Measurements from ENCODE around the gene TWF2.

TWF2 gene

DNA sequence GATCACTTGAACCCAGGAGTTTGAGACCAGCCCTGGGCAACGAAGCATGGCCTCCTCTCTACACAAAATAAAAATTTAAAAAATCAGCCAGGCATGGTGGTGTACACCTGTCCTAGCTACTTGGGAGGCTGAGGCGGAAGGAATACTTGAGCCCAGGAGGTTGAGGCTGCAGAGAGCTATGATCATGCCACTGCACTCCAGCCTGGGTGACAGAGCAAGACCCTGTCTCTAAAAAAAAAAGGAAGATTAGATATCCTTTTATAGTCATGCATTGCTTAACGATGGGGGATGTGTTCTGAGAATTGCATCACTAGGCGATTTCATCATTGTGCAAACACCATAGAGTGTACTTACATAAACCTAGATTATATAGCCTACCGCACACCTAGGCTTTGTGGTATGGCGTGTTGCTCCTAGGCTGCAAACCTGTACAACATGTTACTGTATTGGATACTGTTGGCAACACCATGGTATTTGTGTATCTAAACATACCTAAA is 28.4 kb downstream of the TWF2 start:
- in situ Hi-C loops (cut with HindIII; ENCODE audit: low sequenced_read_pairs) = no loop called here

GRCh38 chr3:52210037-52210436 is 28.9 kb downstream of the TWF2 start:
- in situ Hi-C loops (cut with HindIII; ENCODE audit: low sequenced_read_pairs) = no loop called here

GRCh38 chr3:52208556-52208955 is 30.4 kb downstream of the TWF2 start:
- in situ Hi-C loops (cut with HindIII; ENCODE audit: low sequenced_read_pairs) = no loop called here

- in situ Hi-C loops (cut with HindIII; ENCODE audit: low sequenced_read_pairs) = no loop called here
Observed at GRCh38 chr3:52205727-52206372, 33.1 kb downstream of the TWF2 start.

DNA sequence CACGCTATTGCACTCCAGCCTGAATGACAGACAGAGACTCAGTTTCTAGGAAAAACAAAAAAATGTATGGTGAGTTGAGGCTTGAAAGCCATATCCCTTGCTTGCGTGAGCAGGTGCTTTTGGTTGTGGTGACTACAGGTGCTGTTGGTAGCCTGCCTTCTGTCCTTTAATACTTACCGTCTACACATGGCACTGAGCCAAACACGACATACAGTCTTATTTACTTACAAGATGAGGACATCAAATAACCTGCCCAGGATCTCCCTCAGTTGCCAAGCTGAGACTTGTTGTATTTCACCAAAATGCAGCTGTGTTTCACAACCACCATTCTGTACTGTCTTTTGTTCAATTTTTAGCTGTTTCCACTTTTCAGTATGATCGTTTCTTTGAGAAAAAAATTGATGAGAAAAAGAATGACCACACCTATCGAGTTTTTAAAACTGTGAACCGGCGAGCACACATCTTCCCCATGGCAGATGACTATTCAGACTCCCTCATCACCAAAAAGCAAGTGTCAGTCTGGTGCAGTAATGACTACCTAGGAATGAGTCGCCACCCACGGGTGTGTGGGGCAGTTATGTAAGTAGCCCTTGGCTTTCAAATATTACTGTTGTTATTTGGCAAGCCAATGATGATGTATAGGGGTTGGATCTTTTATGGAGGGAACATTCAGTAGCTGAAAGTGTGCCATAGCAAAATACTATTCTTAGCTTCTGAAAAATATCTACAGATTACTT is 34.5 kb downstream of the TWF2 start:
- in situ Hi-C loops (cut with HindIII; ENCODE audit: low sequenced_read_pairs) = loop anchor here (5.0 kb wide), 2 partner anchors 57 to 97 kb away; no protein-coding TSS in a partner anchor

- in situ Hi-C loops (cut with HindIII; ENCODE audit: low sequenced_read_pairs) = loop anchor here (5.0 kb wide), 2 partner anchors 56 to 96 kb away; no protein-coding TSS in a partner anchor
Observed at GRCh38 chr3:52203701-52204100, 35.3 kb downstream of the TWF2 start.

DNA sequence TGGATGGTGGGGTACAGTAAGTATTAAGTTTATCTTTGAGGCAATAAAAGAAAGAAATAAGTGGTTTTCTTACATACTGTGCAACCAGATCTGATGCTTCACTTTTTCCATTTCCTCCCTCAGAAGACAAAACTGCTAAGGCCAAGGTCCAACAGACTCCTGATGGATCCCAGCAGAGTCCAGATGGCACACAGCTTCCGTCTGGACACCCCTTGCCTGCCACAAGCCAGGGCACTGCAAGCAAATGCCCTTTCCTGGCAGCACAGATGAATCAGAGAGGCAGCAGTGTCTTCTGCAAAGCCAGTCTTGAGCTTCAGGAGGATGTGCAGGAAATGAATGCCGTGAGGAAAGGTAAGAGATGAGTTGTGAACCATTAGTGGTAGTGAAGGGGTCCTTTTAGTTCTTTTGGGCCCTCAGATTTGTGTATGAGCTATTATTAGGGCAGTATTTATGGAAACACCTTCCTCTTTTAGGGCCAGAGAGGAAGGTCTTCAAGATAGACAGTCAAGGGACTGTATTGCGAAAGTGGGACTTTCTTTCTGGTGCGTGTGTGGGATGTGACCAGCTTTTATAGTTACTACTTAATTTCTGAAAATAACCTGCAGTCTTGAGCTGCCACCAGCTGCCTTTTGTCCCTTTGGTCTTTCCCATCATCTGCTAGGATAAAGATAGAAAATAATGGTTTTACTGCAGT is 36.4 kb downstream of the TWF2 start:
- in situ Hi-C loops (cut with HindIII; ENCODE audit: low sequenced_read_pairs) = loop anchor here (5.0 kb wide), 2 partner anchors 55 to 95 kb away; no protein-coding TSS in a partner anchor

DNA sequence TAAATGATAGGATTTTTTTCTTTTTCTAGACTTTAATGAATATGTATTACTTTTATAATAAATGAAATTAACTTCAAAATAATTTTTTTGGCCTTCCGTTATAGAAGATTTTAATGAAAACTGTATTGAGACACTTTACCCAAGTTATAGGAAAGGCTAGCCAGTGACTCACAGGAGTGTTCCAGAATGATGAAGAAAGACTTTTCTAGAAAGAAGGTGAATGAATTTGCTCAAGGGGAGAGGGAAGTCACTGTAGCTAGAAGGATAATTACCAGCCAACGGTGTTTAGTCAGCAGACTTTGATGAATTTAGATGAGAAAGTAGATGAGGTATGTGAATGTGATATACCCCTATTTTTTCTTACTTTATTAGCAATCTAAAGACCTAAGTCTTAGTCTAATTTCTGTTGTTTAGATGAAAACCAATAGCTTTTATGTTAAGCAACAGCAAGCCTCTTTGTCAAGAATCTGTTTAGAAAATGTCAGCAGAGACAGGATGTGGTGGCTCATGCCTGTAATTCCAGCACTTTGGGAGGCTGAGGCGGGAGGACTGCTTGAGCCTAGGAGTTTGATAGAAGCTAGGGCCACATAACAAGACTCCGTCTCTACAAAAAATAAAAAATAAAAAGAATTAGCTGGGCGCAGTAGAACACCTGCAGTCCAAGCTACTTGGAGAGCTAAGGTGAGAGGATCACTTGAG is 37.8 kb downstream of the TWF2 start:
- in situ Hi-C loops (cut with HindIII; ENCODE audit: low sequenced_read_pairs) = loop anchor here (5.0 kb wide), 2 partner anchors 54 to 94 kb away; no protein-coding TSS in a partner anchor

GRCh38 chr3:52198643-52199608 is 40.0 kb downstream of the TWF2 start:
- in situ Hi-C loops (cut with HindIII; ENCODE audit: low sequenced_read_pairs) = no loop called here

DNA sequence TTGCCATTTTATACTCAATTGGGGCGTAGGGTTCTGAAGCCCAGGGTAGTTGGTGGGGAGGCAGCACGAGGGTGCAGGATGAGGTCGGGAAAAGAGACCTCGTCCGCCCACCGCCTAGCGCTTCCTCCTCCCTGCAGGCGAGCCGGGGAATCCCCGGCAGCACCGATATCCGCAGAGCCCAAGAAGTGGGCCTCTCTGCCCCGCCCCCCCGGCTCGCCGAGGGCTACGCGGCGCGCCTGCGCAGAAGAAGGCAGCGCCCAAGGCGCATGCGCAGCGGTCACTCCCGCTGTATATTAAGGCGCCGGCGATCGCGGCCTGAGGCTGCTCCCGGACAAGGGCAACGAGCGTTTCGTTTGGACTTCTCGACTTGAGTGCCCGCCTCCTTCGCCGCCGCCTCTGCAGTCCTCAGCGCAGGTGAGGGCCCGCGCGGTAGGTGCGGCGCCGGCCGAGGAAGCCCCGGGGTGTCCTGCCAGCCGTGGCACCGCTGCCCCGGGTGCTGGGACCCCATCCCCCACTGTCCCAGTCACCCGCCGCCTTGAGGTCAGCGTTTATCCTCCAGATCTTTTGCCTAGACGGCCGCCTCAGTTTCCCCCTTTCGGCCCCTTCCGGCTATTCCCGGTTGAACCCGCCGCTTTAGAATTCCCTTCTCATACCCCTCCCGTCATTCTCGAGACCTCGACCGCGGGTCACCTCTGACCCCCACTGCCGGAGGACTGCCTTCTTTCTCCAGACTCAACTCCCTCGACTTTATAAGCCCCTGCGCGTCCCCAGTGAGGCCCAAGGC is 40.9 kb downstream of the TWF2 start, which contains the start of gene ALAS1:
ALAS1 (plus strand) TSS at position 319 of the 784 bp plus-strand sequence. CDS start 1,082 bp downstream, outside the sequence.
- in situ Hi-C loops (cut with HindIII; ENCODE audit: low sequenced_read_pairs) = no loop called here

DNA sequence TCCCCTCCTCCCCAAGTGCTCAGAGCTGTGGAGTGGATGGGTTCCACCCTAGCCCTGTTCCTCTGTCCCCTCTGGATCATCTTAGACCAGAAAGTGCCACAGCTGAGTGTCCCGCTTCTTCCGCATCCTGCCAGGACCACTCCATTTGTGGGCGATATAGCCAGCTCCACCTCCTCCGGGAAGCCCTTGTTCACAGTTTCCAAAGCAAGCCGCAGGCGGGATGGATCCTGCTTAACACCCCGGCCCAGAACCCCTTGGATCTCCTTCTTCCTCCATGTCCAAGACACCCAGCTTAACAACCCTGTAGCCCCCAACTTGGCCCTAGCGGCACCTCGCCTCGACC is 41.5 kb downstream of the TWF2 start:
- in situ Hi-C loops (cut with HindIII; ENCODE audit: low sequenced_read_pairs) = no loop called here

DNA sequence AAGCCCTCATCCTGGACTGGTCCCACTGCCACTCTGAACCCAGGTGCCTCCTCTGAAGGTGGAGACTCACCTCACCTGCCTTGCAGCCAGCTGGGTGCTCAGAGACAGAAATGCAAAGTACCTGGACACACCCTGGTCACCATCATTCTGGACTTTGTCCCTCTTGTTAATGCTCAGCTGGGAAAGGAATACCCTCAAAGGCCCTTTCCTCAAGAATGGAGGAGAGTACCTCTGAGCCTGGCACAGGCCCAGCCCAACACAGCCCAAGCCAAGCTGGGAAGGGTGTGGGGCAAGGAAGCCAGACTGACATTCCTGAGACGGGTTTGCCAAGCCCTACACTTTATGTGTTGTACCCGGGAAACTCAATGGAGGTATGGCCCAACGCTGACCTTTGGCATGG is 42.0 kb downstream of the TWF2 start:
- in situ Hi-C loops (cut with HindIII; ENCODE audit: low sequenced_read_pairs) = no loop called here

DNA sequence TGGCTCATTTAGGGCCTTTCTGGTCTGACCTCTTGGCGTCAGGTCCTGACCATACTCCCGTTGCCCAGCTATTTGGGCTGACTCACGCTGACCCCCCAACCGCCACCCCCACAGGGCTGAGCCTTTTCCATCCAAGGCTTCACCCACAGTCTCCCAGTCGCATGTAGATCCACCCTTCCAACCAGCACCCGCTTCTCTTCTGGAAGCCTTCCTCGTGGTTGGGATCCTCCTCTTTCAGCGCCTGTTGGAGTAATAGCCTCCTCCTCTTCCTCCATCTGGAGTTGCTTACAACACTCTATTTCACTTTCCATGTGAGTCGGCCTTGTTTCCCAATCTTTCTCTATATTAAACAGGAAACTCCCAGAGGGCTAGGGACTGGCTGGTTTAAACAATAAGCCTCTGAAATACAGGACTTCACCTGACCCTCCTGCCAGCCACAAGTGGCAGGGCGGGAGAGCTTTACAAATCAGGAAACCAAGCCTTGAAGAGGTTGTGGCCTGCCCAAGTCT is 43.1 kb downstream of the TWF2 start:
- in situ Hi-C loops (cut with HindIII; ENCODE audit: low sequenced_read_pairs) = no loop called here

DNA sequence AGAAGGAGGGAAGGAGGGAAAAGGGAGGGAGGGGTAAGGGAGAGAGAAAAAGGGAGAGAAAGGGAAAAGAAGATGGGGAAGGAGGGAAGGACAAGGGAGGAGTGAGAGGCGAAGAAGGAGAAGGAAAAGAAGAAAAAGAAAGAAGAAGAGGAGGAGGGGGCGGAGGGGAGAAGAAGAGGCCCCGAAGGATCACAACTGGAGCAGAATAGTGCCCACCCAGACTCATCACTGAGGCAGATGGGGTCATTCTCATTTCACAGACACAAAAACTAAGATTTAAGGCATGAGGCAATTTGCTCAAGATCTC is 43.7 kb downstream of the TWF2 start:
- in situ Hi-C loops (cut with HindIII; ENCODE audit: low sequenced_read_pairs) = no loop called here

DNA sequence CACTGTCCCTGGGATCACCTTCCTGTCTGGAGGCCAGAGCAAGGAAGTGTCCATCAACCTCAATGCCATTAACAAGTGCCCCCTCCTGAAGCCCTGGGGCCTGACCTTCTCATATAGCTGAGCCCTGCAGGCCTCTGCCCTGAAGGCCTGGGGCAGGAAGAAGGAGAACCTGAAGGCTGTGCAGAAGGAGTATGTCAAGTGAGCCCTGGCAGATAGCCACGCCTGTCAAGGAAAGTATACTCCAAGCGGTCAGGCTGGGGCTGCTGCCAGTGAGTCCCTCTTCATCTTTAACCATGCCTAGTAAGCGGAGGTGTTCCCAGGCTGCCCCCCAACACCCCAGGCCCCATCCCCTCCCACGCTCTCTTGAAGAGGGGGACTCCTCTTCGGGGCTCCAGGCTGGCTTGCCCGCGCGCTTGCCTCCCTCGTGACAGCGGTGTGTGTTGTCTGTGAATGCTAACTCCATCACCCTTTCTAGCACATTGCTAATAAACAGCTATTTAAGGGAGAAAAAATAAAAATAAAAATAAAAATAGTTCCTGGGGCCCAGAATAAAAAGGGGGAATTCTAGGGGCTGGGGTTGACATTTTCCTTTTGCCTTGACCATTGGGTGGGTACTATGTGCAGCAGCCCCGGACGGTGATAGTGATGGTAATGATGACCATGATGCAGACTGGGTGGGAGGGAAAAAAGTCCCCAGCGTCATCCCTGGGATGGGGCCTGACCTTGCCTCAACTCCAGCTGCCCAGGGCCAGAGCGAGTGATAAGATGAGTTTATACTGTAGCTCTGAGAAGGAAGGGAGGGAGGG is 44.3 kb downstream of the TWF2 start:
- in situ Hi-C loops (cut with HindIII; ENCODE audit: low sequenced_read_pairs) = no loop called here

DNA sequence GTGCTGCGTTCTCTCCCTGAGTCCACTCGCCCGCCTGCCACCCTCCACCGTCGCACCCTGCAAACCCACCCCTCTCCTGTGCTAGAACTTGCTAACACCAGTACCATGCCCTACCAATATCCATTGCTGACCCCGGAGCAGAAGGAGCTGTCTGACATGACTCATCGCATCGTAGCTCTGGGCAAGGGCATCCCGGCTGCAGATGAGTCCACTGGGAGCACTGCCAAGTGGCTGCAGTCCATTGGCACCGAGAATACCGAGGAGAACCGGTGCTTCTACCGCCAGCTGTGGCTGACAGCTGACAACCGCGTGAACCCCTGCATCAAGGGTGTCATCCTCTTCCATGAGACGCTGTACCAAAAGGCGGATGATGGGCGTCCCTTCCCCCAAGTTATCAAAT is 45.9 kb downstream of the TWF2 start:
- in situ Hi-C loops (cut with HindIII; ENCODE audit: low sequenced_read_pairs) = no loop called here

- in situ Hi-C loops (cut with HindIII; ENCODE audit: low sequenced_read_pairs) = no loop called here
Observed at GRCh38 chr3:52191663-52192062, 47.3 kb downstream of the TWF2 start.

Measured in endothelial cell of hepatic sinusoid (primary cell).